Putamen (tissue), 1 donor: Measurements from ENCODE around the gene ACOT2.
"Not testable (repeated sequence)": the region's sequence is repeated elsewhere in the genome, so short reads cannot be mapped to it uniquely, and the experiment has no call there.

Source experiments
- DNase-seq: peaks from one replicate; pipeline ENCODE4 v3.0.0-alpha.2; 2016; ENCODE audit warnings: low spot score

ACOT2 gene, protein sequence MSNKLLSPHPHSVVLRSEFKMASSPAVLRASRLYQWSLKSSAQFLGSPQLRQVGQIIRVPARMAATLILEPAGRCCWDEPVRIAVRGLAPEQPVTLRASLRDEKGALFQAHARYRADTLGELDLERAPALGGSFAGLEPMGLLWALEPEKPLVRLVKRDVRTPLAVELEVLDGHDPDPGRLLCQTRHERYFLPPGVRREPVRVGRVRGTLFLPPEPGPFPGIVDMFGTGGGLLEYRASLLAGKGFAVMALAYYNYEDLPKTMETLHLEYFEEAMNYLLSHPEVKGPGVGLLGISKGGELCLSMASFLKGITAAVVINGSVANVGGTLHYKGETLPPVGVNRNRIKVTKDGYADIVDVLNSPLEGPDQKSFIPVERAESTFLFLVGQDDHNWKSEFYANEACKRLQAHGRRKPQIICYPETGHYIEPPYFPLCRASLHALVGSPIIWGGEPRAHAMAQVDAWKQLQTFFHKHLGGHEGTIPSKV

DNA sequence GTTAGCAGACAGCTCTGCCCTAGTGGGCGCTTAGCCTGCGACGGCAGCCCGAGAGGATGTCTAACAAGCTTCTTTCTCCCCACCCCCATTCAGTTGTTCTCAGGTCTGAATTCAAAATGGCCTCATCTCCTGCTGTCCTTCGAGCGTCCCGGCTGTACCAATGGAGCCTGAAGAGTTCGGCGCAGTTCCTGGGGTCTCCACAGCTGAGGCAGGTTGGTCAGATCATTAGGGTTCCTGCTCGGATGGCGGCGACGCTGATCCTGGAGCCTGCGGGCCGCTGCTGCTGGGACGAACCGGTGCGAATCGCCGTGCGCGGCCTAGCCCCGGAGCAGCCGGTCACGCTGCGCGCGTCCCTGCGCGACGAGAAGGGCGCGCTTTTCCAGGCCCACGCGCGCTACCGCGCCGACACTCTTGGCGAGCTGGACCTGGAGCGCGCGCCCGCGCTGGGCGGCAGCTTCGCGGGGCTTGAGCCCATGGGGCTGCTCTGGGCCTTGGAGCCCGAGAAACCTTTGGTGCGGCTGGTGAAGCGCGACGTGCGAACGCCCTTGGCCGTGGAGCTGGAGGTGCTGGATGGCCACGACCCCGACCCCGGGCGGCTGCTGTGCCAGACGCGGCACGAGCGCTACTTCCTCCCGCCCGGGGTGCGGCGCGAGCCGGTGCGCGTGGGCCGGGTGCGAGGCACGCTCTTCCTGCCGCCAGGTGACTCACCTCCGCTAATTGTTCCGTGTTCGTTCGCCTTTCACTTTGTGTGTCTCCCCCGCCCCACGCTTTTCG, at the start of gene ACOT2:
TSS of gene ACOT2 (plus strand) at position 29 of the 774 bp plus-strand sequence. CDS start at position 57, 28 bp downstream.
- peak; percentile 72 for DNase-seq

DNA sequence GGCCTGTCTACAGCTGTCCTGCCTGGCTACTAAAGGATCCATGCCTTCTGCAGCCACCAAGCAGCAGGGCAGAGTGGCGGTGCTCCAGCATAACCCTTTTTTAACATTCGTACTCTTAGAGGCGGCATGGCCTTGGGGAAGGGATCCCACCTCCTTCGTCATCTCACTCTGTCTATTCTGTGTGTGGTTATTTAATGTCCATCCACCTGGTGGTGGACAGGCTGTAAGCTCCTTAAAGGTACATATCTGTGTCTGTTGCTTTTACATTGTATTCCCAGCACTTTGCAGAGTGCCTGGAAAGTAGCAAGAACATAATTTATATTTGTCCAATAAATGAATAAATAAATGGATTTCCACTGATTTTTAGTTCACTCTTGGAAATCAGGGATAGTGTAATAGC, 47.8 kb upstream of the ACOT2 start:
- DNase-seq = no peak

DNA sequence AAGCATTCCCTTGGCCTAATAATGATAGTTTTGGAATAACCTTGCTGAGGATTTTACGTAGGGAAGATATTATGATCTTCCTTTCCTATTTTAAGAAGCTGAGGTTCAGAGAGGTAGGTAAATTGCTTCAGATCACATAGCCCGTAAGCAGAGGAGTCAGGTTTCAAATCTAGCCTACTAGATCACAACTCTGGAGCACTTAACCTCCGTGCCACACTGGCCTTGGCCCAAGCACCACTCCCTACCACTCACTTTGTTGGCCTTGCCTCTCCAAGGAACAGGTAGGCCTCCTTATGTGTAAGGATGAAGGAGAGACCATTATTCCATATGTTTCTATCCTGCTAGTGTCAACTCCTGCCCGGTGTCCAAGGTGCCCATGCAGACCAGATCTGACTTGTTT, 44.5 kb upstream of the ACOT2 start:
- no peak for DNase-seq

DNA sequence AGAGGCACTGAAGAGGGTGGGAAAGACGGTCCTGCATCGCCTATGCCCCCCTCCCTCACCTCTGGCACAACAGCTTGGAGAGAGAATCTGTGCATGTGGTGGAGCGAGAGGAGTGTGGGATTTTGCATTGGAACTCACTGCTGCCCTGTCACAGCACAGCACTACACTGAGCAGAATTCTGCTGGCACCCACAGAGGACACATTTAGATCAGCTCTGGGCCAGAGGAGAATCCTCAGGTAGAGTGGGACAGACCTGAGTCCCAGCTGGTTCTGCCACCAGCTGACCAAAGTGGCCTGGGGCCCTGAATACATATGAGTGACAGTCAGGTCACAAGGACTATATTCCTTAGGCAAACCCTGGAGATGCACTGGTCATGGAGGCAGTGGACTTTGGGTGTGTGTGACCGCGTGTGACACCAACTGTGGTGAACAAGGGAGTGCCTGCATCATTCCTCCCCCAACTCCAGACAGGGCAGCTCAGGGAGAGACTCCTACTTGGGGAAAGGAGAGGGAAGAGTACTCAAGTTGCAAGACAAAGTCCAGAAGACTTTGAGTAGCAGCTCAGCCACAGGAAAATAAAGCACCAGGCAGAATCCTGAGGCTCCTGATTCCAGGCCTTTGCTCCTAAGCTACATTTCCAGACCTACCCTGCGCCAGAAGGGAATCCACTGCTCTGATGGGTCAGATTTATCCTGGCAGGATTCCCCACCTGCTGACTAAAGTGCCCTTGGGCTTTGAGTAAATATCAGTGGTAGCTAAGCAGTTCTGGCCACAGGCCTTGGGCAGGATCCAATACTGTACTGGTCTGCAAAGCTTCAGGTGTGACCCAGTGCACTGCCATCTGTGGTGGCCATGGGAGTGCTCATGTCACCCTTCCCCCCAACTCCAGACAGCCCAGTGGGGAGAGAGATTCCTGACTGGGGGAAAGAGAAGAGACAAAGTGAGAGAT, 42.7 kb upstream of the ACOT2 start:
- DNase-seq = no peak

DNA sequence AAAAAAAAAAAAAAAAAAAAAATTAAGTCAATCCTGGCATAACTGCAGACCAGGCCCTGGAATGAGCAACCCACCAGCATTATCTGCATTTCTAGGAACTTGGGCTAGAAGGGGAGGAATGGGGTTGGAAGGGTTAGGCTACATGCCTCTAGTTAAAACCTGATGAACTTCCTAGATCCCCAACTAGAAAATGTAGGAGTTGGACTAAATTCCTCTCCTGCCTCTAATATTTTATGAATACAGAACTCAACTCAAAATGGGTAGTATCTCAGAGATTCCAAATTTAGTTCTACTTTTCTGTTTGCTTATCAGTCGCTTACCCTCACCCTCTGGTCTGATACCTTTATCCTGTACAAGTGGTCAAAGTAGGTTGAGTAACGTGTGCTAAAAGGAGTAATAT, 39.7 kb upstream of the ACOT2 start:
- DNase-seq = not testable (repeated sequence)

DNA sequence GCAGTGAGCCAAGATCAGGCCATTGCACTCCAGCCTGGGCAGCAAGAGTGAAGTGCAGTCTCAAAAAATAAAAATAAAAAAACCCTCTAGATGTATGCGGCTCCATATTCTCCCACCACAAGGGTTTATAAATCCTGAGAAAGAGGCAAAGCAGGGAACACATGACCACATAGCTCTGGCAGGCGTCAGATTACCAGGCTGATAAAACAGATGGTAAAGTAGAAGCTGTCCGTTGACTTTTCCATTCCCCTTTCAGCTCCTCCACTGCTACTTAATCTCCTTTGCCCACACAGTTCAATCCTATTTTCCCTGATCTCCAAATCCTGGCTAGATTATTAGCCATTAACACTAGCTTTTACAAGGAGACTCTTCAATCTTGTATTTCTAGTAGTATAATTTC, 37.0 kb upstream of the ACOT2 start:
- not testable (repeated sequence) for DNase-seq

DNA sequence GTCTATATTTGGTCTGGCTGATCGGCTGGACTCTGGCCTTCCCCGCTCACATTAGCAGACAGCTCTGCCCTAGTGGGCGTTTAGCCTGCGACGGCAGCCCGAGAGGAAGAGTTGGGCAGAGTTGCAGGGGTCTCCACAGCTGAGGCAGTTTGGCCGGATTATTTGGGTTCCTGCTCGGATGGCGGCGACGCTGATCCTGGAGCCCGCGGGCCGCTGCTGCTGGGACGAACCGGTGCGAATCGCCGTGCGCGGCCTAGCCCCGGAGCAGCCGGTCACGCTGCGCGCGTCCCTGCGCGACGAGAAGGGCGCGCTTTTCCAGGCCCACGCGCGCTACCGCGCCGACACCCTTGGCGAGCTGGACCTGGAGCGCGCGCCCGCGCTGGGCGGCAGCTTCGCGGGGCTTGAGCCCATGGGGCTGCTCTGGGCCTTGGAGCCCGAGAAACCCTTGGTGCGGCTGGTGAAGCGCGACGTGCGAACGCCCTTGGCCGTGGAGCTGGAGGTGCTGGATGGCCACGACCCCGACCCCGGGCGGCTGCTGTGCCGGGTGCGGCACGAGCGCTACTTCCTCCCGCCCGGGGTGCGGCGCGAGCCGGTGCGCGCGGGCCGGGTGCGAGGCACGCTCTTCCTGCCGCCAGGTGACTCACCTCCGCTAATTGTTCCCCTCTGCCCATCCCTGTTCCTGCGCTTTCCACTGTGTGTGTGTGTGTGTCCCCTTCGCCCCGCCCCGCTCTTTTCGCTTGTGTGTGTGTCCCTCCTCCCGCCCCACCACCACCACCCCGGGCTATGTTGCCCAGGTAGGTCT, 31.6 kb upstream of the ACOT2 start:
- DNase-seq = not testable (repeated sequence)

DNA sequence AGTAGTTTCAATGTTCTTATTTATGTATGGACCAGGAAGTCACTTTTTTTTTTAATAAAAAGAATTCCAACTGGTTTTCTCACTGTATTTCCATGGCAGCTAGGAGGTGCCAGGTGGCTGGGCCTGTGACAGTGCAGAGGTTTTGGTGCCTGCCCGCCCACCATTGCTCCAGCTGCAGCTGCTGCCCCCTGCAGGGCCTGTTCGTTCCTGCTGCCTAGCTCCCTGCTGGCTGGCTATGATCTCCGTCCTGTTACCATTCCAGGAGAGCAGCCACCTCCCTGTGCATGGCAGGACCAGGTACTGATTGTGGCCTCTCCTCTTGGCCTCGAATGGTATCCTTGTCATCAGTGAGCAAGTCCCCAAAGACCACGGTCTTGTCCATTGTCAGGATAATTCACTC, 30.0 kb upstream of the ACOT2 start:
- DNase-seq = not testable (repeated sequence)

DNA sequence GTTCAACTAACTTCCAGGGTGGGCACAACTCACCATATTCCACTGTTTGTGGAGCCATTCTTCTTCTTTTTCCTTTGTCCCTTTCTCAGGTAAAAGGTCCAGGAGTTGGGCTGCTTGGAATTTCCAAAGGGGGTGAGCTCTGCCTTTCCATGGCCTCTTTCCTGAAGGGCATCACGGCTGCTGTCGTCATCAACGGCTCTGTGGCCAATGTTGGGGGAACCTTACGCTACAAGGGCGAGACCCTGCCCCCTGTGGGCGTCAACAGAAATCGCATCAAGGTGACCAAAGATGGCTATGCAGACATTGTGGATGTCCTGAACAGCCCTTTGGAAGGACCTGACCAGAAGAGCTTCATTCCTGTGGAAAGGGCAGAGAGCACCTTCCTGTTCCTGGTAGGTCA, 26.1 kb upstream of the ACOT2 start:
- not testable (repeated sequence) for DNase-seq

DNA sequence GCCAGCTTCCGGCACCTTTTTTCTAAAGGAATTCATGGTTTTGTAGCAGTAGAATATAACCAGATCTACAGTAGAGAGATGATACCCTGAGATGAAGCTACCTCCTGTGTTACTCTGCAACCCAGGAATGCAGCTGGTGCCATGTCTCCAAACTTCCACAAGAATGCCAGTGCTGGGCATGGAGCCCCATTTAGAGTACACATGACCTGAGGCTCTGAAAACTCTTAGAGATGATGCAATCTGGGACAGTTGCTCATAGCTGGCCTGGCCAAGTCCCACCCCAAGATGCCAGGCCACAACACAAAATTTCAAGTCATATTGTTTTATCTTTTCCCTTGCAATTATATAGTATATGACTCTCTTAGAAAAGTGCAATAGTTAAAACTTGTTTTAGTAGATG, 23.7 kb upstream of the ACOT2 start:
- not testable (repeated sequence) for DNase-seq

DNA sequence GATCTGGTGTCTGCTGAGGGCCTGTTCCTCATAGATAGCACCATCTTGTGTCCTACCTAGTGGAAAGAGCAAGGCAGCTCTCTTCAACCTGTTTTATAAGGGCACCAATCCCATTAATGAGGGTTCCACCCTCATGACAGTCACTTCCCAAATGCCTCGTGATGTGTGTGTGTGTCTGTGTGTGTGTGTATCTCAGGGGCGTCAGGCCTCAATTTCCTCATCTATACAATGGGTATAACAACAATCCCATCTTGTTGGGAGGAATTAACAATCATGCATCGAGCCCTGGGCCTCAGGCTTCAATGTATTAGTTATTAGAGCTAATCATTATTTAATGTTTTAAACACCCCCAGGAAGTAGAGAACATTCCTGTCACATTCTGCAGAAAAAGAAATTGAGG, 19.9 kb upstream of the ACOT2 start:
- not testable (repeated sequence) for DNase-seq

DNA sequence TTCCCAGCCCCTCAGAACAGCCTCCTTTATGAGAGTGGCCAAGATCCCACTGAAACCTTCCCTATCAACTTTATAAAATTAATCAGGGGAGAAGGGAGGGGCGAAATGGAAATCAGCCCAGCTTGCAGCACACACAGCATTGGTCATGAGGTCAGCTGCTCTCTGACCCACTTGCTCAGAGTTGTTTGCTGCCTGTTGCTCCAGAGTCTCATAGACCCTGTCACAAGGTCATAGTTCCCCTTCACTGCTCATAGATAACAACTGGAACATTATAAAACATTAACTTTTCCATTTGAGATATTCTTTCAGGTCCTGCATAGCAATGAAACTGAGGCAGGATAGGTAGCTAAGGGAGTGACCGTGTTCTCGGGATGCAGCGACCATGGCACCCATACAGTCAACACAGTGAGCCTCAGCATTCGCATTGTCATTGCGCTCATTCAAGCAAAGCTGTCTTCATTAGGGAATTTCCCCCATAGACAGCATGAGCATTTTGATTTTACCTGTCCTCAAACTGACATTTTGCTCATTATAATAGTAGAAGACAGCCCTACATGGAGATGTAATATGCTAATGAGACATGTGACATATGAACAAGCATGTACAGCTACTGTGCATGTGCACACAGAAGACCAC, 19.0 kb upstream of the ACOT2 start:
- DNase-seq = not testable (repeated sequence)

DNA sequence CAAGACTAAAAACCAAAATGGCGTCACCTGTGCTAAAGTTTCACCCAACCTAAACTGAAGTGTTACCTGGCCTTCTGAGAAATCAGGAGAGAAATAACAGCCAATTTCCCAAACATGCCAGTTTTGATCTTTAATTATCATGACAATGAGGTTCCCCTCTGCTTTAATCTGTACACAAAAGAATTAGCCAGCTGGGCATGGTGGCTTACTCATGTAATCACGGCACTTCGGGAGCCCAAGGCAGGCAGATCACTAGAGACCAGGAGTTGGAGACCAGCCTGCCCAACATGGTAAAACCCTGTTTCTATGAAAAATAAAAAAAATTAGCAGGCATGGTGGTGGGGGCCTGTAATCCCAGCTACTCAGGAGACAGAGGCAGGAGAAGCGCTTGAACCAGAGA, 15.2 kb upstream of the ACOT2 start:
- no peak for DNase-seq

DNA sequence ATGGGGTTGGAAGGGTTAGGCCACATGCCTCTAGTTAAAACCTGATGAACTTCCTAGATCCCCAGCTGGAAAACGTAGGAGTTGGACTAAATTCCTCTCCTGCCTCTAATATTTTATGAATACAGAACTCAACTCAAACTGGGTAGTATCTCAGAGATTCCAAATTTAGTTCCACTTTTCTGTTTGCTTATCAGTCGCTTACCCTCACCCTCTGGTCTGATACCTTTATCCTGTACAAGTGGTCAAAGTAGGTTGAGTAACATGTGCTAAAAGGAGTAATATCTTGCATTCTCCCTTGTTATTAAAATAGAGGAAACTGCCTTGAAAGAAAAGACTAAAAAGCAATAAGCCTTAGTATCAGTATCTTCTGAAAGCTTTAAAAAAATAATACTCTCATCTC, 11.8 kb upstream of the ACOT2 start:
- DNase-seq = not testable (repeated sequence)

DNA sequence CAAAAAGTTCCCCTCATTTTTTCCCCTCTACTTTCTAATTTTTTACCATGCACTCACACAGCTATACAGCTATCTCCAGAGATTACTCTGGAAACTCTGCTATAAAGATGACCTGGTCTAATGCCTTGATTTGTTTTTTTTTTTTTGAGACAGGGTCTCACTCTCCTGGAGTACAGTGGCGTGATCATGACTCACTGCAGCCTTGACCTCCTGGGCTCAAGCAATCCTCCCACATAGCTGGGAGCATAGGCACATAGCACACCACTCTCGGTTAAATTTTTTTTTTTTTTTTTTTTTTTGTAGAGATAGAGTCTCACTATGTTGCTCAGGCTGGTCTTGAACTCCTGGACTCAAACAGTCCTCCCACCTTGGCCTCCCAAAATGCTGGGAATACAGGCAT, 10.8 kb upstream of the ACOT2 start:
- not testable (repeated sequence) for DNase-seq

DNA sequence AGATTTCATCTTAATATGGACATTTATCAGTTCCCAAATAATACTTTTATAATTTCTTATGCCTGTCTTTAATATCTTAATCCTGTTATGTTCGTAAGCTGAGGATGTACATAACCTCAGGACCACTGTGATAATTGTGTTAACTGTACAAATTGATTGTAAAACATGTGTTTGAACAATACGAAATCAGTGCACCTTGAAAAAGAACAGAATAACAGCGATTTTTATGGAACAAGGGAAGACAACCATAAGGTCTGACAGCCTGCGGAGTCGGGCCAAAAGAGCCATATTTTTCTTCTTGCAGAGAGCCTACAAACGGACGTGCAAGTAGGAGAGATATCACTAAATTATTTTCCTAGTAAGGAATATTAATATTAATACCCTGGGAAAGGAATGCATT, 6.8 kb upstream of the ACOT2 start:
- DNase-seq = not testable (repeated sequence)

DNA sequence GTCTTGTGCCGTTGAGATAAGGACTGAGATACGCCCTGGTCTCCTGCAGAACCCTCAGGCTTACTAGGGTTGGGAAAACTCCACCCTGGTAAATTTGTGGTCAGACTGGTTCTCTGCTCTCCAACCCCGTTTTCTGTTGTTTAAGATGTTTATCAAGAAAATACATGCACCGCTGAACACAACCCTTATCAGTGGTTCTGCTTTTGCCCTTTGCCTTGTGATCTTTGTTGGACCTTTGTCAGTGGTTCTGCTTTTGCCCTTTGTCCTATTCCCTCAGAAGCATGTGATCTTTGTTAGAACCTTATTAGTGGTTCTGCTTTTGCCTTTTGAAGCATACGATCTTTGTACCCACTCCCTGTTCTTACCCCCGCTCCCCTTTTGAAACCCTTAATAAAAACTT, 6.3 kb upstream of the ACOT2 start:
- not testable (repeated sequence) for DNase-seq

DNA sequence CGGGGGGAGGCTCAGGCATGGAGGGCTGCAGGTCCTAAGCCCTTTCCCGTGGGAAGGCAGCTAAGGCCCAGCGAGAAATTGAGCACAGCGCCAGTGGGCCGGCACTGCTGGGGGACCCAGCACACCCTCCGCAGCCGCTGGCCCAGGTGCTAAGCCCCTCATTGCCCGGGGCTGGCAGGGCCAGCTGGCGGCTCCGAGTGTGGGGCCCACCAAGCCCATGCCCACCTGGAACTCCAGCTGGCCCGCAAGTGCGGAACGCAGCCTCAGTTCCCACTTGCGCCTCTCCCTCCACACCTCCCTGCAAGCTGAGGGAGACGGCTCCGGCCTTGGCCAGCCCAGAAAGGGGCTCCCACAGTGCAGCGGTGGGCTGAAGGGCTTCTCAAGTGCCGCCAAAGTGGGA, 2.6 kb upstream of the ACOT2 start:
- DNase-seq = not testable (repeated sequence)

DNA sequence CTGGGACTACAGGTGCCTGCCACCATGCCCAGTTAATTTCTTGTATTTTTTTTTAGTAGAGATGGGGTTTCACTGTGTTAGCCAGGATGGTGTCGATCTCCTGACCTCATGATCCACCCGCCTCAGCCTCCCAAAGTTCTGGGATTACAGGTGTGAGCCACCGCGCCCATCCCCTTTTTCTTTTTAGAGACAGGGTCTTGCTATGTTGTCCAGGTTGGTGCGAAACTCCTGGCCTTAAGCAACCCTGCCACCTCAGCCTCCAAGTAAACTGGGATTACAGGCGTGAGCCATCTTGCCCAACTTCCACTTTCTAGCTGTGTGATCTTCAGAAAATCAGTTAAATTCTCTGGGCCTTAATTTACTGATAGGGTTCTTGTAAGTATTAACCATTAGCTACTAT, 2.1 kb upstream of the ACOT2 start:
- DNase-seq = not testable (repeated sequence)

DNA sequence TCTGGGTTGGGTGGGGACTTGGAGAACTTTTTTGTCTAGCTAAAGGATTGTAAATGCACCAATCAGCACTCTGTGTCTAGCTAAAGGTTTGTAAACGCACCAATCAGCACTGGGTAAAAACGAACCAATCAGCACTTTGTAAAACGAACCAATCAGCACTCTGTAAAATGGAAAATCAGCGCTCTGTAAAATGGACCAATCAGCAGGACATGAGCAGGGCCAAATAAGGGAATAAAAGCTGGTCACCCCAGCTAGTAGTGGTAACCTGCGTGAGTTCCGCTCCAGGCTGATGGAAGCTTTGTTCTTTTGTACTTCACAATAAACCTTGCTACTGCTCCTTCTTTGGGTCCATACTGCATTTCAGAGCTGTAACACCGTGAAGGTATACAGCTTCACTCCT, 1.7 kb upstream of the ACOT2 start:
- DNase-seq = no peak
